ENCODE results near the gene GPR21. TPM values are rescaled to one million over a fixed set of nuclear protein-coding genes. Genes with fewer than 3 reads are reported as not detected.

The GPR21 gene
- total RNA-seq, 1 experiment from 2014 or later = 0.32 TPM

- in situ Hi-C loops (cut with HindIII; ENCODE audit: low pct_unique_long_range_greater_than_20kb, low sequenced_read_pairs) = no loop called here
- no peak for DNase-seq (ENCODE audit: low read depth, low spot score)
Measured at GRCh38 chr9:123027517-123027916, 6.0 kb upstream of the GPR21 start.

- no peak for DNase-seq (ENCODE audit: low read depth, low spot score)
Measured at GRCh38 chr9:123028136-123028535, 5.3 kb upstream of the GPR21 start.

DNA sequence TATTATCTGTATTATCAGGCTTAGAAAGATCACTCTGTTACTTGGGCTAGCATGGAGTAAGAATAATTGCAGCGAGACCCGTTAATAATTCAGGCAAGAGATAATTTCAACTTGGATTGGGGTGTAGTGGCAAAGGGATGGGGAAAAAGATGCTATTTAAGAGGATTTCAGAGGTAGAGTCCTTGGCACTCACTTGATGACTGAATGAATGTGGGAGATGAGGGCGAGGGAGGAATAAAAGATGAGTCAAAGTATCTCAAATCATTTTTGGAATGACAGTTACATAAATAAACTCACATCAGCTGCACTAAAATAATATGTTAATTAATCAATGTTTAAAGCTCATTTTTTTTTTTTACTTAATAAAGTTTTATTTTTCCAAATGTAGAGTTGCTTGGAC is 4.5 kb upstream of the GPR21 start:
- no peak for DNase-seq (ENCODE audit: low read depth, low spot score)
- in situ Hi-C loops (cut with HindIII; ENCODE audit: low pct_unique_long_range_greater_than_20kb, low sequenced_read_pairs) = no loop called here

More at GRCh38 chr9:123028136-123028535, 5.3 kb upstream of the GPR21 start:
- in situ Hi-C loops (cut with HindIII; ENCODE audit: low pct_unique_long_range_greater_than_20kb, low sequenced_read_pairs) = no loop called here

- in situ Hi-C loops (cut with HindIII; ENCODE audit: low pct_unique_long_range_greater_than_20kb, low sequenced_read_pairs) = no loop called here
- DNase-seq (ENCODE audit: low read depth, low spot score) = no peak
Measured at GRCh38 chr9:123031963-123032362, 1.5 kb upstream of the GPR21 start.

DNA sequence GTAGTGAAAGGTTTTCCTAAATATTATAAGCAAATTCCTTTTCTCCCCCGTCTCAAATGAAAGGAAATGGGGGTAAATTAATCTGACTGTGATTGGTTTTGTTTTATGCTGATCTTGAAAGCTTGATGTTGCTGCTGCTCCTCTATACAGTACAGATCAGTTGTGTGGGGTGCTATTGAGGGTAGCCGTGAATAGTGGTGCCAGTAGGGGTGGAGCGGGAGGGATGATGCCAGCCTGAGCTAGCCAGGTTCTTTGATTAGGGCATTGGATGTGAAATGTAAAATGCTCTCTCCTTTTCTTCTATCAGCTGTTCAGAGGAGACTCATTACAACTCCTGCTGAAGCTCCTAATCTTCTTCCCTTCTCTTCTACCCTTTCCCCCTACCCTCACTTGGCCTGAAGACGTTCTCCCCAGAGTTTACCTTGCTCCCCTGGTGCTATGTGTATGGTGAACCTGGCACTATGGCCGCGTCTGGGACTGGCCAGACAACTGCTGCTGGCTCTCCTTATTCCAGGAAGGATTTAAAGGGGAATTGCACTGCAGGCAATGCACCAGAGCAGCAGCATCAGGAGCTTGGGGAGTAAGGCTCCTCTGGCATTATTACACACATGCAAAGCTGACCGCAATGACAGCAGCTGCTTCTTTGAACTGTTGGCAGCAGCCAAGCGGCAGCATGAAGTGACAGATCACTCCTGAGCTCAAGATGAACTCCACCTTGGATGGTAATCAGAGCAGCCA is 566 bp downstream of the GPR21 start:
- no peak for DNase-seq (ENCODE audit: low read depth, low spot score)
- in situ Hi-C loops (cut with HindIII; ENCODE audit: low pct_unique_long_range_greater_than_20kb, low sequenced_read_pairs) = no loop called here

DNA sequence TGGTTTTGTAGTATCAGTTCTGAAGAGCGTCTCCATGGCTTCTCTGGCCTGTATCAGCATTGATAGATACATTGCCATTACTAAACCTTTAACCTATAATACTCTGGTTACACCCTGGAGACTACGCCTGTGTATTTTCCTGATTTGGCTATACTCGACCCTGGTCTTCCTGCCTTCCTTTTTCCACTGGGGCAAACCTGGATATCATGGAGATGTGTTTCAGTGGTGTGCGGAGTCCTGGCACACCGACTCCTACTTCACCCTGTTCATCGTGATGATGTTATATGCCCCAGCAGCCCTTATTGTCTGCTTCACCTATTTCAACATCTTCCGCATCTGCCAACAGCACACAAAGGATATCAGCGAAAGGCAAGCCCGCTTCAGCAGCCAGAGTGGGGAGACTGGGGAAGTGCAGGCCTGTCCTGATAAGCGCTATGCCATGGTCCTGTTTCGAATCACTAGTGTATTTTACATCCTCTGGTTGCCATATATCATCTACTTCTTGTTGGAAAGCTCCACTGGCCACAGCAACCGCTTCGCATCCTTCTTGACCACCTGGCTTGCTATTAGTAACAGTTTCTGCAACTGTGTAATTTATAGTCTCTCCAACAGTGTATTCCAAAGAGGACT is 1.5 kb downstream of the GPR21 start:
- in situ Hi-C loops (cut with HindIII; ENCODE audit: low pct_unique_long_range_greater_than_20kb, low sequenced_read_pairs) = no loop called here
- no peak for DNase-seq (ENCODE audit: low read depth, low spot score)

DNA sequence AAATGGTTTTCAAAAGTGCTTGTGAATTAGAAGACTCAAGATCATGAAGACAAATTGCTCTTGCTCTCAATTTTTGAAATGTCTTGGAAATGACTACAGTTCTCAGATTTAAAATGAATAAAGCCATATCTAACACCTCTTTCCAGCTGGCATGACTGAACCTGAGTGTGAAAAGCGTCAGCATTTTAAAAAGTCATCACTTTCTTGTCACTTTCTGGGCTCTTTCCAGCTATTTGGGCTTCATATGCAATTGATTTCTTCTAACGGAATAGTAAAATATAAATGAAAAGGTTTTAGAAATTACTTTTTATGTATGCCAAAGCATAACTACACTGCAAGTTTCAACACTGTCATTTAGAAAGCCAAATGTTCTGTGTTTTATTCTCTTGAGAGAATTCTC is 2.3 kb downstream of the GPR21 start:
- in situ Hi-C loops (cut with HindIII; ENCODE audit: low pct_unique_long_range_greater_than_20kb, low sequenced_read_pairs) = no loop called here
- DNase-seq (ENCODE audit: low read depth, low spot score) = no peak

- in situ Hi-C loops (cut with HindIII; ENCODE audit: low pct_unique_long_range_greater_than_20kb, low sequenced_read_pairs) = no loop called here
- DNase-seq (ENCODE audit: low read depth, low spot score) = no peak
Measured at GRCh38 chr9:123036893-123037545, 3.6 kb downstream of the GPR21 start.

GRCh38 chr9:123039617-123040219 is 6.3 kb downstream of the GPR21 start:
- DNase-seq (ENCODE audit: low read depth, low spot score) = no peak
- in situ Hi-C loops (cut with HindIII; ENCODE audit: low pct_unique_long_range_greater_than_20kb, low sequenced_read_pairs) = no loop called here

- DNase-seq (ENCODE audit: low read depth, low spot score) = no peak
- in situ Hi-C loops (cut with HindIII; ENCODE audit: low pct_unique_long_range_greater_than_20kb, low sequenced_read_pairs) = no loop called here
Measured at GRCh38 chr9:123040801-123041200, 7.3 kb downstream of the GPR21 start.

GRCh38 chr9:123041489-123041888 is 8.0 kb downstream of the GPR21 start:
- no peak for DNase-seq (ENCODE audit: low read depth, low spot score)
- in situ Hi-C loops (cut with HindIII; ENCODE audit: low pct_unique_long_range_greater_than_20kb, low sequenced_read_pairs) = no loop called here

DNA sequence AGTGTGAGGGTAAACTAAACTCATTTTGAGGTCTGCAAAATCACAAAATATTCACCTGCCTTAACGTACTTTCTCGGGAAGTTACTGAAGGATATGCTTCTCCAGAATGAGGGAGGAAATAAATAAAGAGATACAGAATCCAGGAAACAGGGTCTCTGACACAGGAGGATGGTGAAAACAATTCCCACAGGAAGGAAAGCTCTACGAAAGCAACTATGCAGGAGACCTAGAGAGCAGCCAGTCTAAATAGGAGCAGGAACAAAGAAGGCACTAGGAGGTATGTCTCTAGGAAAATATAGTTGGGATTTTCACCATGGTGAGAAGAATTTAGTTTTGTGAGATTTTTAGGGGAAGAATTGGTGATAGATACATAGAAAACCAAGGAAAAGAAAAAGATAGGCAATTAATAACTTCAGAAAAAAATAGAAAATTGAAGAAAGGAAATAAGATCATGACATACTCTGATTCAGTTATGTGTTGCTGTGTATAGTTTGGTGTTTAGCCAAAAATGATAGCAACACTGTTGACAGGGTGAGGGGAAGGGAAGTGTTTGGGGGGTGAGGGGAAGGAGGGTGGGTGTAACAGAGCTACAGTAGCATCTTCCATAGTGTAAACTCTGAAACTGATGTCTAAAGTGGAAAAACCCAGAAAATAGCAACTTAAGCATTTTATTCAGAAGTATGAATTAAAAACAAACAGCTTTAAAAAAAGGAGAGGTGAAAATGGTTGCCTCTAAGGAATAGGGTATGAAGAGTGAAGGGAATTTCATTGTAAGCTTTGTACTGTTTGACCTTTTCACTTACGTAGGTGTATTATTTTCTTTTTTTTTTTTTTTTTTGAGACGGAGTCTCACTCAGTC is 9.8 kb downstream of the GPR21 start:
- DNase-seq (ENCODE audit: low read depth, low spot score) = no peak
- in situ Hi-C loops (cut with HindIII; ENCODE audit: low pct_unique_long_range_greater_than_20kb, low sequenced_read_pairs) = no loop called here

- in situ Hi-C loops (cut with HindIII; ENCODE audit: low pct_unique_long_range_greater_than_20kb, low sequenced_read_pairs) = no loop called here
- no peak for DNase-seq (ENCODE audit: low read depth, low spot score)
Measured at GRCh38 chr9:123044586-123044985, 11.1 kb downstream of the GPR21 start.

GRCh38 chr9:123046406-123047195 is 13.1 kb downstream of the GPR21 start:
- in situ Hi-C loops (cut with HindIII; ENCODE audit: low pct_unique_long_range_greater_than_20kb, low sequenced_read_pairs) = no loop called here
- DNase-seq (ENCODE audit: low read depth, low spot score) = no peak

- in situ Hi-C loops (cut with HindIII; ENCODE audit: low pct_unique_long_range_greater_than_20kb, low sequenced_read_pairs) = no loop called here
Measured at GRCh38 chr9:123048748-123049147, 15.3 kb downstream of the GPR21 start.

GRCh38 chr9:123049589-123050222 is 16.2 kb downstream of the GPR21 start:
- no peak for DNase-seq (ENCODE audit: low read depth, low spot score)

More at GRCh38 chr9:123048748-123049147, 15.3 kb downstream of the GPR21 start:
- DNase-seq (ENCODE audit: low read depth, low spot score) = no peak

More at GRCh38 chr9:123049589-123050222, 16.2 kb downstream of the GPR21 start:
- in situ Hi-C loops (cut with HindIII; ENCODE audit: low pct_unique_long_range_greater_than_20kb, low sequenced_read_pairs) = no loop called here
